ENCODE results near the gene AGPAT2.
A peak's percentile ranks its signal among the peaks of the same experiment; 100 is the strongest.

AGPAT2 gene

DNA sequence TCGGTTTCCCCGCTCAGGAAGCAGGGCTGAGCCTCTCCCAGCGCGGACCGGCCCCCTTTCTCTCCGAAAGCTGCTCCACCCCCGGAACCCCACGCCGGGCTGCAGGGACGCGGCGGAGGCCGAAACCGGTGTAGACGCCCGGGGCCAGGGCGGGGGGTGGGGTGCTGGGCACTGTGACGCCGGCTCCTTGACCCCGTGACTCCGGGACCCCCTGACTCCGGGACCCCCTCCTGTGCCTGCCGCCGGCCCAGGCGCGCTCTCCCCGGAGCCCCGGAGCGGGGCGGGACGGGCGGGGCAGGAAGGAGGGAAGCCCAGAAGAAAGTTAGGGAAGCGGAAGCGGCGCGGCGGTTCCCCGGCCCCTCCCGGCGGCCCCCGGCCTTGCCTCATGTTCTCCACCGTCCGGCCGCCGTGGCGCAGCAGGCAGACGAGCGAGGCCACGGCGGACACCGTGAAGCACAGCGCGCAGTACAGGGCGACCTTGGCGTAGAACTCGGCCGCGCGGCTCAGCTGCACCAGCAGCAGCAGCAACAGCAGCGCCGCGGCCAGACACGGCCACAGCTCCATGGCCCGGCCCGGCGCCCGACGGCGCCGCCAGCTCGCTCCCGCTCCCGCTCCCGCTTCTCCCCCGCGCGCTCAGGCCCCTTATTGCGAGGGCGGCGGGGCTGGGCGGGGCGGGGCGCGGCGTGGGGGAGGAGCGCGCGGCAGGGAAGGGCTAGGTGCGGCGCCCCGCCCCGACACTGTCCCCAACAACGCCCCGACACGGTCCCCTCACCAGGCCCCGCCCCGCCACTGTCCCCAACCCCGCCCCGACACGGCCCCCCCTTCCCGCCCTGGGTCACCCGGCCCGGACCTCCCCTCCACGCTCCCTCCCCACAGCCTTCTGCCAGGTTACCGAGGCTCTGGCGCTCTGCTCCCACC lies at the start of gene AGPAT2:
AGPAT2 (minus strand) TSS at position 664 of the 918 bp plus-strand sequence; CDS start at position 564, 100 bp downstream.
- peak; percentile 68 to 73 for DNase-seq

- no peak for DNase-seq
Observed at GRCh38 chr9:136735812-136736480, 48.7 kb upstream of the AGPAT2 start.

- DNase-seq: no peak
Observed at GRCh38 chr9:136734837-136735496, 47.7 kb upstream of the AGPAT2 start.

DNA sequence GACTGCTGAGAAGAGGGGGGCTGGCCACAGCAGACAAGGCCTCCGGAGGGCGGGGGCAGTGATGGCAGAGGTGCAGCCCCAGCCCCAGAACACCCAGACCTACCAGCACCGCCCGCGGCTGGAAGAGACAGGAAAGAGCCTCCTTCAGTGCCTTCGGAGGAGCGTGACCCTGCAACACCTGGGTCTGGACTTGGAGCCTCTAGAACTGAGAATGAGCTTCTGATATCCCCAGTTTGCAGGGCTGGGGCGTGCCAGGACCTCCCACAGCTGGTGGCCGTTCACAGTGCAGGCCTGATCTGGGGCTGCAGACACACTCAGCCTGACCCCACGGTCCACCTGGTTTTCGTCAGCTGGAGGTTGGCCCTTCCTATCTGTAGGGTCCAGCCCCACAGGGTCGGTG lies 46.4 kb upstream of the AGPAT2 start:
- no peak for DNase-seq

GRCh38 chr9:136732444-136733178 lies 45.4 kb upstream of the AGPAT2 start:
- no peak for DNase-seq

DNA sequence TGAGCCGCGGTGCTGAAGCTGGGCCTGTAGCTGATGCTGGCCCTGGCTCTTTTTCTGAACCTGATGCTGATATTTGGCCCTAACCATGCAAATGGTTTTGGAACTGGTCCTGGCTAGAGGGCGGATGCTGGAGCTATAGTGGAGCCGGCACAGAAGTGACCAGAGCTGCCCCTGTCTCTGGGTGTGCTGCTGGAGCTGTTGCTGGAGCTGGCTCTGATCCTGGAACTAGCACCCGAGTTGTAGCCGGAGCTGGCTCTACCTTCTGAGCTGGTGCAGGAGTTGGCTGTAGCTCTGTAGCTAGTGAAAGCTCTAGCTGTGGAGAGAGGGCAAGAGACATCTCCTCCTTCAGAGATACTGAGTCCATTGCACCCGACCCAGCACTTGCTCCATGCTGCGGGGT lies 42.7 kb upstream of the AGPAT2 start:
- no peak for DNase-seq

- no peak for DNase-seq
Observed at GRCh38 chr9:136729144-136729543, 41.9 kb upstream of the AGPAT2 start.

DNA sequence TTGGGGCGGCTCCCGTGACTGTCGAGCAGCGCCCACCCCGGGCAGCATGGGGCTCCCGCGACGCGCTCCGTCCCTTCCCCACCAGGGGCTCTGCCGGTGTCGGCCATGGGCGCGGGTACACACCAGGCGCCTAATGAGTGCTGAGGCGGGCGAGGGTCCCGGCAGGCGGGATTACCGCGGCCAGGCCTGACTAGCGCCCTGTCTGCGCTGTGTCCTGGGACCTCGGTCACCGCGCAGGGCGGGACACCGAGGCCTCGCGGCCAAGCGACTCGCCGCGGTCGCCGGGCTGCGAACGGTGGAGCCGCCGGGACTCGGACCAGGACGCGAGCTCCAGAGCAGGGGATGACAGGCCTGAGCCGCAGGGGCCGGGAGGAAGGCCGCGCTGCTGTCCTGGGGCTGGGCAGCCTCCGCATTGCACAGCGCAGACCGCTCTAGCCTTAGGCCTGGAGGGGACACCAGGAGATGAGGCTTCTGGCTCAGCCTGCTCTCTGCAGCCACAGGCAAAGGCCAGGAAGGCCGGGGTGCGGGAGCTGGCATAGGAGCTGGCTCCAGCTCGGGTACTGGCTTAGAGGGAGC lies 41.4 kb upstream of the AGPAT2 start:
- DNase-seq: no peak

- peak; percentile 91 to 92 for DNase-seq
Observed at GRCh38 chr9:136728080-136728547, 40.9 kb upstream of the AGPAT2 start.

DNA sequence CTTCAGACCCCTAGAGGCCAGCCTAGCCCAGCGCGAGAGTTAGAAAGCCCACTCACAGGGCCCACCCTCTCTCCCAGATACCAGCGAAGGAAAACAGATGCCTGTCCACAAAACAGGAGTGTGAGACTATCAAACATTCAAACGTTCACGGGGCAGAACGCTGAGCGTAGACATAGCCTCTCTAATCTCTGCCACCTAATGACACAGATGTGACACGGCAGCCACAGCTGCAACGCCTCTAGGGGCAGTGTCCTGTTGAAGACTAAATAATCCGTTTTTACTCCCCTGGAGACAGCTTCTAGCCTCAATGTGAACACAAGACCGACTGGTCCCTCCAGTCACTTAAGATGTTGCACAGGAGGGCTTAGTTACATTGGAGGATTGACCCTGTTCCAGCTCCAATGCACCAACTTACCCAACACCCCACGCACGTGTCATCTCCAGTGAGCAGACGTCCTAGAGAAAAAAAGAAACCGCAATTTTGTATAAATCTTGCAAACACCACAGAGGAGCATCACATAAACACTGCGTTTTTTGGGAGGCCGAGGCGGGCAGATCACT lies 39.5 kb upstream of the AGPAT2 start:
- peak; percentile 57 to 62 for DNase-seq

DNA sequence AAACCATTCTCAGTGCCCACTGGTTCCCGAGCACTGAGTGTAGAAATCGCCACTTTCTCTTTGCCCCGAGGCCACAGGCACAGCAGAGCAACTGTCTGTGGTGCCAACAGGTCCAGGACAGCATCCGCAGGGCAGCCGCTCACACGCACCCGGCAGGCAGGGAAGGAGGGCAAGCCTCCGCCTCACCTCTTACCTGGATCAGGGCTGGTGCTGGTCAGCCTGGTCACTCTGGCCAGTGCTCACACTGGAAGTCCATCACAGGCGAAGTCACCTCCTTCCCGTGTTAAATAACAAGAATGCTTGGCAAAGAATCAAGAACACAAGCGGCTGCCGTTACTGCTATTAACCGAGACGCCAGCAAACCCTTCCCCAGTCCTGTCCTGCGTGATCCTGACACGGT lies 38.9 kb upstream of the AGPAT2 start:
- no peak for DNase-seq

DNA sequence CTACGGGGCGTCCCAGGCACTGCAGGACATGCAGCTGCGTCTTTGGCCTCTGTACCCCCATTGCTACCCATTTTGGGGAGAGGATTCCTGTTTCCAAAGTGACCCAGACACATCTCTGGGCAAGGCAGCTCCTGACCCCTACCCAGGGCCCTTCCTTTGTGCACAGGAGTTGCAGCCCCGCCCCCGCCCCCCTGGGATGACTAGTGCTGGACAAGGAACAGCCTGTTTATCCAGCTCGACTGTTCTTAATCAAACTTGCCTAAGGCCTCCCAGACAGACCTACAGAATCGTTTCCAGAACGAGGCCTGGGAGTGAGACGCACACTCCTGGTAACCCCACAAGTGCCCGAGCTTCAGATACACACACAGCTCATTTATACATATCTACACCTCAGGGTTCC lies 38.4 kb upstream of the AGPAT2 start:
- DNase-seq: no peak

DNA sequence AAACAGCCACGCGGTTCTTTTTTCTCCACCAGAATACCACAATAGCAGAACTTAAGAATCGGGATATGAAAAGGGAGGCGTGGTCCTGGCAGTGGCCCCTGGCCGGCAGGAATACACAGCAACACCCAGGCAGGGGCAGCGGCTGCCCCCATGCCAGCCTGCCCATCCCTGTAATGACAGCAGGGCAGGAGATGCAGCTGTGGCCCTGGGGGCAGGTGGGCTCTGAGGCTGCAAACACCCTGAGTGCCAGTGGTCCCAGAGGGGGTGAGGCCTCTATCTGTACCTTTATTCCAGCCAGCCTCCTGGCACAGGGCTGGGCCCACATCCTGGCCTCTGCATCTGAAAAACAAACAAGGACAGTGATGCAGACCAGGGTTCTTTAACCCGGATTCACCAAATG lies 37.5 kb upstream of the AGPAT2 start:
- DNase-seq: no peak

GRCh38 chr9:136723989-136724388 lies 36.7 kb upstream of the AGPAT2 start:
- no peak for DNase-seq

GRCh38 chr9:136723362-136723976 lies 36.2 kb upstream of the AGPAT2 start:
- no peak for DNase-seq

DNA sequence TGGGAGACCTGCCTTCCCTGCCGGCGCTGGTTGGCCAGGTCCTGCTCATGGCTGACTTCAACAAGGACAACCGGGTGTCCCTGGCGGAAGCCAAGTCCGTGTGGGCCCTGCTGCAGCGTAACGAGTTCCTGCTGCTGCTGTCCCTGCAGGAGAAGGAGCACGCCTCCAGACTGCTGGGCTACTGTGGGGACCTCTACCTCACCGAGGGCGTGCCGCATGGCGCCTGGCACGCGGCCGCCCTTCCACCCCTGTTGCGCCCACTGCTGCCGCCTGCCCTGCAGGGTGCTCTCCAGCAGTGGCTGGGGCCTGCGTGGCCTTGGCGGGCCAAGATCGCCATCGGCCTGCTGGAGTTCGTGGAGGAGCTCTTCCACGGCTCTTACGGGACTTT lies 35.7 kb upstream of the AGPAT2 start:
- DNase-seq: no peak

GRCh38 chr9:136722093-136722968 lies 35.1 kb upstream of the AGPAT2 start:
- no peak for DNase-seq

DNA sequence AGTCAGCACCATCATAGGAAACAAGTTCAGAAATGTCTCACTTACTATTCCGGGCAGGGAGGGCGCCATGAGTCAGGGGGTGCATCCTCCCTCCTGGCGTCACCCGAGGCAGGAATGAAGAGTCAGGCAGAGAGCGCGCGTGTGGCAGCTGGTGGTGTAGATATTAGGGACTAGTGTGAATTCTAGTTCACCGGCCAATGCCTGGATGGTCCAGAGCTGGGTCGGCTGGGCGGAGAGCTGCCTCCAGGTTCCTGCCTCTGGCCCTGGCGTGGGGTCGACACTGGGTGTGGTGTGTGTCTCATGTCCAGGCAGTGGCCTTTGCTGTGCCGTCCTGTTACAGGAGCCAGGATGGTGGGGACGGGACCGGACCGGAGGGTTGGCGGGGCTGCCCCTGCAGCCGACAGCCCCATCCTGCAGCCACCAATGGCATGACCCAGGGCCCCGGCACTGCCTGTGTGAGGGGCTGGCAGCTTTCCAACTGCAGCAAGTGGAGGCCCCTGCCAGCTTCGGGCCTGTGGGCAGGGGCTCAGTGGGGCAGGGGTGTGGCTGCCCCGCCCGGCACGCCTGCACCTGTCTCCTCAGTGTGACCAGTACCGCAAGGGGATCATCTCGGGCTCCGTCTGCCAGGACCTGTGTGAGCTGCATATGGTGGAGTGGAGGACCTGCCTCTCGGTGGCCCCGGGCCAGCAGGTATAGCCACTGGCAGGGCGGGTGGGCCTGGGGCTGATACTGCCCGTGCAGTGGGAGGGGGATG lies 34.3 kb upstream of the AGPAT2 start:
- no peak for DNase-seq

DNA sequence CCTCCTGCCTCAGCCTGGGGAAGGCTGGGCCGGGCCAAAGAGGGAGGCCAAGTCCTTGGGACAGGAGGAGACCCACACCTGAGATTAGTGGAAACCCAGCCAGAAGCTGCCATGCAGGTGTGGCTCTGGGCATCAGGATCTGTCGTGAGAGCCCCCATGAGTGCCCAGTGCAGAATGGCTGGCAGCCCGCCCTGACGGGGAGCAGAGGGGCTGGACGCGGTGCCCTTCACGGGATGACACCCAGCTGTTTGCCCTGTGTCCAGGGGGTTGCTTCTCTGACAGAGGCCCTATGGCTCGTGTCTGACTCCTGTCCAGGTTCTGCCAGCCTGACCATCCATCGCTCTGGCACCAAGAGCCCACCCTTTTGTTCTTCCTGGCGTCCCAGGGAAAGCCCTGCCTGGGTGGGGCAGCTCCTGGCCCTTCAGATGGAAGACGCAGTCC lies 33.7 kb upstream of the AGPAT2 start:
- DNase-seq: no peak

Measured in CD4-positive, alpha-beta T cell treated with Interleukin-4 for 1 hour (primary cell).